HuH-7 (cell line): ENCODE measurements around the gene PARD3.

ENCODE experiments used
- DNase-seq: peaks from one replicate; pipeline ENCODE4 v3.0.0; 2011; ENCODE audit warnings: low spot score

Gene PARD3

GRCh38 chr10:34101001-34101400, 714.1 kb downstream of the PARD3 start:
- no peak for DNase-seq

- no peak for DNase-seq
Observed at GRCh38 chr10:34098821-34099567, 716.1 kb downstream of the PARD3 start.

DNA sequence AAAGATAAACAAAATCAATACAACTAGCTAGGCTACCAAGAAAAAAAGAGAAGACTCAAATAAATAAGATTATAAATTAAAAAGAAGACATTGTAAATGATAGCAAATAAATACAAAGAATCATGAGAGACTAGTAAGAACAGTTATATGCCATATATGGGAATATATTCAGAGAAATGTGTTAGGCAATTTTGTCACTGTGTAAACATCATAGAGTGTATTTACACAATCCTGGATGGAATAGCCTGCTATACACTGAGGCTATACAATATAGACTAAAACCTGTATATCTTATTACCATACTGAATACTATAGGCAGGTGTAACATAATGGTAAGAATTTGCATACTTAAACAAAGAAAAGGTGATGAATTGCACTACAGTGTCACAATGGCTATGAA, 717.4 kb downstream of the PARD3 start:
- no peak for DNase-seq

- DNase-seq, result no peak
Observed at GRCh38 chr10:34094961-34095360, 720.1 kb downstream of the PARD3 start.

DNA sequence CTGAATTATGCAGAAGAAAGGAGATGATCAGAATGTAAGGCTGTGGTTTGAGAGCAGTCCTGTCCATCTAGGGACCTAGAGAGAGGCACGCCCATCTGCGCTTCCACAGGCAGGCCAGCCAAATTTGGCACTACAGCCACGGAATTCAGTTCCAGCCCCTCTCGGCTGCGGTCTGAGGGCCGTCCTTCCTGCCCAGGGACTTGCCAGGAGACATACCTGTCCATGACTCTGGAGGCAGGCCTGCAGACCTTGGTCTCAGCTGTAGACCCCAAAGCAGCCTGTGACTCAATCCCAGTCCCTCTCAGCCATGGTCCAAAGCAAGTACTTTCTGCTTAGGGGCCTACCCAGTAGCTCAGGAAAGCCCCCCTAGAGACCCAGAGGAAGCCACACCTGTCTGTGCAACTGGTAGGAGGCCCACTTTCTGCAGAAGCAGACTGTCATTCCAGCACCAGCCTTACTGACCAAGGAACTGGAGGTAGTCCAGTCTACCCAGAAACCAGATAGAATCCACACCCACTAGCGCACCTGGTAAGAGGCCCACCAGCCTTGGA, 720.9 kb downstream of the PARD3 start:
- no peak for DNase-seq

DNA sequence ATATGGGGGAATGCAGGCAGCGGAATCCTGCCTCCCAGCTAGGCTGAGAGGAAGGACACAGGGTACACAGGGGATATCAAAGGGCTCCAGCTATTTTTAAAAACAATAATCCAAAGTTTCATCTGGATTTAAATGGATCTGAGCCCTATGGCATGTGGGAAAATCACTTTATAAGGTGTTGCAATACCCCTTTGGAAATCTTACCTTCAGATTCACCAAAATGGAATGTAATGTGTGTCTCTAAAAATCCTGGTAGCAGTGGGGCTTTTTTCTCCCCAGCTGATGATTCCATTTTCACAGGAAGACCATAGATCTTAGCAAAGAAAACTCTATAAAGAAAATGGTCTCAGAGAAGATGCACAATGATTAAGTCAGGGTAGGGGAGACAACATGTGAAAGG, 722.2 kb downstream of the PARD3 start:
- no peak for DNase-seq

DNA sequence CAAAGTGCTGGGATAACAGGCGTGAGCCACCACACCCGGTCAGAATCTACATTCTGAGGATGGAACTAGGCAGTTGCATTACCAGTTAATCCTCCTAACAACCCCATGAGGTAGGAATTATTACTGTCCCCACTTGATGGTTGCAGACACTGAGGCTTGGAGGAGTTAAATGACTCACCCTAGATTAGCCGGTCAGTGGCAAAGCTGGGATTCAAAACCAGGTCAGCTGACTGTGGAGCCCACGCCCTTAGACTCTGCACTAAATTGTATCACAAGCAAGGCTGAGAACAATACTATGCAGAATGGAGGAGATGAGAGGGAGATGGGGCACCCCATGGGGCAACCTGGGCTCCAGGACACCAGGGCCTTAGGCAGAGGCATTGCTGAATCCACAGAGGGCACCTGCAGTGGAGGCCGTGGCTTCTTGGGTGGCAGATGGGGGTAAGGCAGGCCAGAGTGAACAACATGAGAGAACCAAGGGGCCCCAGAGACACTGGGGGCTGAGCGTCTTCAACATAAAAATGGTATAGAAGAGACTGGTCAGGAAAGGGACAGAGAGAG, 723.4 kb downstream of the PARD3 start:
- no peak for DNase-seq

DNA sequence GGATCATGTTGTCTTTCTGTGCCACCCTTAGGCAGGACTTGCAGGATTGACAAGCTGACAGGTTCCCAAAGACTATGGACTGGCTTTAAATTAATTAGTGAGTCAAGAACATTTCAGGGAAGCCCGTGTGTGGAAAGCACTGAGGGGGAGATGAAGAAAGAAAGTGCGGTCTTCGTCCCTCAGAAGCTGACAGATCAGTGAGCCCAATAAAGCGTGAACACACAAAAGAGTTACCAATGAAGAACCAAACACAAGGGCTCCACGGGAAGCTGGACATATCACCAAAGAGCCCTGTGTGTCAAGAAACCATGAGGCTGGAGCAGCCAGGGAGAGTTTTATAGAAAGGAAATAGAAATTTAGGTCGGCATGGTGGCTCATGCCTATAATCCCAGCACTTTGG, 725.8 kb downstream of the PARD3 start:
- DNase-seq, result no peak

GRCh38 chr10:34088208-34088794, 726.8 kb downstream of the PARD3 start:
- DNase-seq, result no peak

DNA sequence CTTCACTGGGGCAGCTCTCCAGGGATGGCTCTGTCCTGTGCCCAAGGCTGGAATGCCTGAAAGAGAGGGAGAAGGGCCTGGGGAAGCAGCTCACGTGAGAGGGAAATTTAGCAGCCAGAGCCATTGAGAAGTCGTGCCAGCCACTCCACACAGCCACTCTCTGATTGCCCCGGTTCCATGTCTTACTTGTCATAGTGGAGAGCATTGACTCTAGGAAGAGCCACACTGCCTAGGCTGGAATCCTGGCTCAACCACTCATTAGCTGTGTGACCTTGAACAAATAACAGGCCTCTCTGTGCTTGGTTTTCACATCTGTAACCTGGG, 728.0 kb downstream of the PARD3 start:
- no peak for DNase-seq

DNA sequence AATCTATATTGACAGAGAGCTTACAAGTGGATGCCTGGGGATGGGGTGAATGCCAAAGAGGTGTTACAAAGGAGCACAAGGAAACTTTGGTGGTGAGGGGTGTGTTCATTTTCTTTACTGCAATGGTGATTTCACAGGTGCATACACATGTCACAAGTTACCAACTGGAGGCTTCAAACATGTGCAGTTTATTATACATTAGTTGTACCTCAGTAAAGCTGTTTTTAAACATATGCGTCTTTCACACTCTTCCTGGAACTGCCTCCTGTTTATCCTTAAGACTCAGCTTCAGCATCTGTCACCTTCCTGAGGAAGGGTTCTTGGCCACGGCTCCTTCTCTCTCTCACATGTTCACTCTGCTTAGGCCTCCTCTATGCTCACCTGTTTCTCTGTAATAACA, 731.5 kb downstream of the PARD3 start:
- no peak for DNase-seq

DNA sequence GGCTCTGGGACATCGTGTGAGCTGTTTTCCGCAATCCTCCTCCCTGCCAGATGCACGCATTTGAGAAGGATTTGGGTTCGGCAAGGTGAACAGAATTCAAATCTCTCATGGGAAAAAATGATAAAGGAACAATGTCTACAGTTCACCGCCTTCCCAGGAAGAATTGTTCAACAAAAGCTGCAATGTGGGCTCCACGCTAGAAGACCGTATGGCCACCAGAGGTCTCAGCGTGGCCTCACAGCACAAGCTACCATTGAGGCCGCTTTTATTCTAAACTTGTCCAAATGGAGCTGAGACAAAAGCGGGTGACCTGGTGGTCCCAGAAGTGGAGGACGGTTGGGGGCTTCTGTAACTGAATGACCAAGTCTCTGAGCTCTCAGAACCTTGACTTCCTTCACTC, 733.1 kb downstream of the PARD3 start:
- no peak for DNase-seq

- no peak for DNase-seq
Observed at GRCh38 chr10:34081347-34081743, 733.8 kb downstream of the PARD3 start.

DNA sequence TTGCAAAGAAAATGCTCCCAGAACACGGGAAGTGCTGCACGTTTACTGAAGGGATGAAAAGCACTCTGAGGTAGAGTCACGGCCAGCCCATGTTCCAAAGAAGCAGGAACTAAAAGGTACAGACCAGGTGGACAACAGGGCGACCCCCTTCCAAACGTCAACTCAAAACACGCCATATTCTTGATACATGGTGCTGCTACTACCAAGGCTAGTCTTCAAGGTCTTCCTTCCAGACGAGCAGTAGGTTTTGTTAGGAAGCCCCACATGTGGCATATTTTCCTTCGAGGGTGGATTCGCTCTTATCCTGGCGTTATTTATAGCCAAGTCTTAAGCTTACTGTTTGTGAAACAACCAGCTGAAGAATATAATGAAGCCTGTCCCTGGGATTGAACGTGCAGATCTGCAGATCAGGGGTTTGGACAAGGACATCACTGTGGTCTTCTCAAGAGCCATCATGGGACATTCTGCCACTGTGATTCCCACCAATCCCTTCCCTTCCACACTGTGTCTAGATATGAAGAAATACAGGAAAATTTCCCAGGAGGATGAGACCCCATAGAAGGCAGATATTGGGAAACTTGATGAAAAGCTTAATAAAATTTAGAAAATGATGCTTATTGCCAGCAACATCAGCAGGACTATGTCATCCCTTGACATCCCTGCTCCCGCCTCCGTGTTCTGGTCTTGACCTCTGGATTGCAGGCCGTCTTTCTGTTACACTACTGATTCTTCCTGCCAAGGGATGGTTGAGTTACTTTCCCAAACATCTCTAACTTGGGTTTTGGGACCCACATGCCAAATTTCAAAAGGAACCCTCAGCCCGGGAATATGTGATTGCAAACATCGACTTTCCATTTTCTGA, 734.4 kb downstream of the PARD3 start:
- no peak for DNase-seq

DNA sequence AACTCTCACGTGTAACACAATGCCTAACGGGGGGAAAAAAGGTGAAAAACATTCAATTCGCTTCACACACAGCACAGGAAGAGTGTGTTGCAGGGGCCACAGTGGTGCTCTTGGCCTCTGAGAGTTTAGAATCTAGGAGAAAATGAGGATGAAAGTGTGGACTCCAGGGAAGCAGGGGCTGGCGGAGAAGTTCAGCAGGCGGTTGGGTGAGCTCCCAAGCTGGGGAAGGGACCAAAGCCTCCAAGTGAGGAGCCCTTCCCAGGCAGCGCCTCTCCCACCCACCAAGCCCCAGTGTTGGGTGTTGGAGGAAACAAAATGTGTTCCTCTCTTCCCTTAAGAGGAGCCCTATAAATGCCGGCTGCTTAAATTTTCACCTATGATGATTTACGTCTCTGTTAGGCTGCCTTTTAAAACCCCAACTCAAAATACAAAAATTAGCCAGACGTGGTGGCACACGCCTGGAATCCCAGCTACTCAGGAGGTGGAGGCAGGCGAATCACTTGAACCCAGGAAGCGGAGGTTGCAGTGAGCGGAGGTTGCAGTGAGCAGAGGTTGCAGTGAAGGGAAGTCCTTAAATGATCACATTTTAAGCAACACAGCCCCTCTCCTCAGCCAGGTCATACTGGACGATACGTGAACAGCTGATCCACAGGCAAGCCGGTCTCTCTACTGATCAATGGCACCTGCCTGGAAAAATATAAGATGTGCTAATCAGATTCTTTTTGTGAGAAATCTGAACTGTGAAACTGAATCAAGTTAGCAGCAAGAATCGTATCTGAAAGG, 735.2 kb downstream of the PARD3 start:
- no peak for DNase-seq

DNA sequence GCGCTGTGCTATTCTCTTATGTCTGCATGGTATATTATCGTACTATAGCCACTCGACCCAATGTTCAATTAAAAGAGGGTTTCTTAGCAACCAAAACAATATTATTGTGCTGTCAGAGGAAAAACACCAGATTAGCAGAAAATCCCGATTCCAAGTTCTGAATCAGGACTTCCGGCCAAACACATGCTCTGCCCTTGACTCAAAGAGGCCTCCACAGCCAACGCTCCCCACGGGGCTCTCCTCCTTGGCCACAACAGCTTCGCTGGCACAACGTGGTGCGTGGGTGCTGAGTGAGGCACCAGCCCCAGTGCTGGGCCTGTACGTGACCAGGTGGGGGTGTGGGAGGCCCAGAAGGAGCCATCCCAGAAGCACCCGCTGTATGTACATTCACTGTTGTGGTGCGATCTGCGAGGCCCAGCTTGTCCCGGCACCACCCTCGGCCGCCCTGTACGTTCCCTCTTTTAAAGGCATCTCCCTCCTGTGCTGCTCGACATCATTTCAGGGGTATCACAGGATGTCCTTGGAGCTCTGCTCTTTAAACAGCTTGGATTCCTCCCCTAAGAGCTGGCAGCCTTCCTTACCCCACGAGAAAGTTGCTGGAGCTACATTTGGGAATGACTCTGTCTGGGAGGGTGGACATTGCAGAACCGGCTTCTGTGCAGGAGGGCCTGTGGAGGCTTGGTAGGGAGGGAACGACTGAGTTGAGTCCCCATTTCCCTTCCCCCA, 736.2 kb downstream of the PARD3 start:
- DNase-seq, result no peak

DNA sequence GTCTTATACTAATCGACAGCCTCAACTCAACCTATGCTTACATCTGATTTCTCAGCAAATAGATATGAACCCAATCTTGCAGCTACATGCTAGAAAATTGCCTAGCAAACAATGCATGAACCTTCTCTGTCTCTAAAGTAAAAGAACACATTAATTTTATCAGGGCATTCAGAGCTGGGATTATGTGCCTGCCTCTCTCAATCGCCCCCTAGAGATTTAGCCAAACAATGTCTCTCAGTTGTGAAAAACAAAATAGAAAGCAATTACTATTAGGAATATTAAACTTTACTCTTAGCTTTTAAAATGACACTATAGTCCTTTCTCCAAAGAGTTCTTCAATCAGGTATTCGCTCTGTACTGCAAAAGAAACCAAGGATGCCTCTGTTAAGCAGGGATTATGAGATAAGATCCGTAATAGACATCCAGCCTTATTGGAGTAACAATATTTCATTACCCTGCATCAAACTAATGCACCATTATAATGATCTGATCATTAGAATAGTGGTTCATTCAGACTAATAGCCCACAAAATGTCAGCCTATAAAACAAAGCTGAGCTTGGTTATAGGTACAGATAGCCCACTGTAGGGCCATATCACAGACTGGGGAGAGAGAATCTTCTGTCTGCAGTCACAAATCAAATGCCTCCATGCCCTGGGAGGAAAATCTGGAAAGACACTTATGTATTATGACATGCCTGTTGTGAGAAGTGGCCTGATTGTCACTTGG, 736.9 kb downstream of the PARD3 start:
- no peak for DNase-seq

DNA sequence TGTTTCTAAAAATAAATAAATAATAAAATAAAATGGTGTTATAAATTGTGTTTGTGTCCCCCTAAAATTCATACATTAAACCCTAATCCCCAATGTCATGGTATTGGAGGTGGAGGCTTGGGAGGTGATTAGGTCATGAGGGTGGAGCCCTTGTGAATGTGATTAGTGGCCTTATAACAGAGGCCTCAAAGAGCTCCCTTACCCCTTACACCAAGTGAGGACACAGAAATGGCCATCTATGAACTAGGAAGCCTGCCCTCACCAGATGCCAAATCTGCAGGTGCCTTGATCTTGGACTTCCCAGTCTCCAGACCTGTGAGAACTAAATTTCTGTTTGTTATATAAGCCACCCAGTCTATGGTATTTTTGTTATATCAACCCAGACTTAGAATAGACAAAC, 738.7 kb downstream of the PARD3 start:
- DNase-seq, result no peak

GRCh38 chr10:34075254-34075926, 739.7 kb downstream of the PARD3 start:
- DNase-seq, result no peak

DNA sequence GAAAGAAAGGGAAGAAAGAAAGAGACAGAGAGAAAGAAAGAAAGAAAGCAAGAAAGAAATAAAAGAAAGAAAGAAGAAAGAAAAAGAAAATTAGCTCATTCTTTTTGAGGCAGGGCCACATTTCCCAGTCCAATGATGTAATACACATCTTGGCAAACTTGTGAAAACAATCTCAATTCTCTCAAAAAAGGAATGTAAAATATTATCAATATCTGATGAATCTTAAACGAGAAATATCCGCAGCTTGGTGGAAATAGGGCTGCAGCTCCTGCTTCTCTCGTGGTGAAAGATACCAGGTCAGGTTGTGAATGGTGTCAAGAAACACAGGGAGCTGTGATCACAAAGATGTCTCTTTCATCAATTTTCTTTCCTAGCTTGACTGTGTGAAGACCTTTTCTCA, 741.0 kb downstream of the PARD3 start:
- DNase-seq, result no peak
